GM19468 (cell line): ENCODE data around the gene ICA1L.
A peak's percentile ranks its signal among the peaks of the same experiment; 100 is the strongest.

Experiments
- ATAC-seq: cut with Tn5 transposase; IDR thresholded peaks from one replicate; pipeline ENCODE4 v1.9.1; 2021; ENCODE audit warnings: mild to moderate bottlenecking, moderate library complexity, moderate number of reproducible peaks; ENCODE audit not compliant: unreplicated experiment; ENCODE audit errors: extremely low read depth

Gene ICA1L

DNA sequence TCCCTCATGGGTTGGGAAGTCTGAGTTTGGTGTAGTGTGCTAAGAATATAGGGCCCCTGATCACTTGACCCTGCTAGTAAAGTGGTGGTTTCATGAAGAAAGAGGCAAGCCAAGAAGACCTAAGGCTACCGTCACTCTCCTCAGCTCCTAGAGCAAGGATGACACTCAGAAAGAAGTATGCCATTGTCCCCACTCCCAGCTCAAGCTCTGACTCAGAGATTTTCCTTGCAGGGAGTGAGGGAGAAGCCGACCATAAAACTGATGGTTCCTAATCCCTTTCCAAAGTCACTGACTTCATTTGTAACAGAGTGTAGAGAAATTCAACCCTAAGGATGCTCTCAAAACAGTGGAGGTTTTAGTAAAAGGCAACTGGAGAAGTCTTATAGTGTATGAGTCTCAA, 80.9 kb downstream of the ICA1L start:
- no peak for ATAC-seq

DNA sequence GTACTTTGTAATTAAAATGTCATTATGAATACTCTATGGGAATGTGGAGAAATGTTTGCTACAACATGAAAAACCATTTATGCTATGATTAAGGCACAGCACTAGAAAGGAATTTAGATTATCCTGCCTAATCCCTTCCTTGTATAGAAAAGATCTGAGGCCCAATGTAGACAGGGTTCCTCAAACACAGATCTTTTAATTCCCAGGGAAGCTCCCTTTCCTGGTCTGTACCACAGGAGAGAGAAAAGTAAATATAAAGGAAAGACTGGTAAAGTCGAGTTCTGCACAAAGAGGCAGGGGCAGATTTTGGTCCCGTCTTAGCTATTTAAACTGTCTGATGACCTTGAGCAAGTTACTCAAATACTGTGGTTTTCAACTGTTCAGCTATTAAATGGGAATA, 84.7 kb downstream of the ICA1L start:
- ATAC-seq: no peak

DNA sequence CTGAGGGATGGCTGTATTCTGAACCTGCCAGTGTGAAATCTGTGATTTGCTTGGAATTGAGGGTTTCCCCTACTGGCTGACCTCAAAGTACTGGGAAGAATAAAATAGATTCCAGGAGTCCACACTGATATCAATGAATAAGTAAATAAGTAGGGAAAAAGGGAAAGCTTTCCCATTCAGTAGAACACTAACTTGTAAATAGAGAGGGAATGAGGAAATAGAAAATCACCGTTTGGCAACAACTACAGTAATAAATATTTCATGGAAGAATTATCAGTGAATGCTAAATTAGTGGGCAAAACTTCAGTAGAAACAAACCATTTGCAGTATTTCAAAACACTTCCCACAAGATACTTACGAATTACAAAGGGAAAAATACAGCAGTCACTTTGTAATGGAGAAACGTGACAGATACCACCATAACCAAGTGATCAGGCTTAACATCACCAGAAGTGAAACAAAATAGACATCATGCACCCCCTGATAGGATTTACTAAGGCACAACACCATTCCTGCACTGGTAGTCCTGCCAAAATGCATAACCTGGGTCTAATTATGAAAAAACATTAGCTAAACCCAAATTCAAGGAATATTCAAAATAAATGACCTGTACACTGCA, 88.5 kb downstream of the ICA1L start:
- ATAC-seq: no peak

DNA sequence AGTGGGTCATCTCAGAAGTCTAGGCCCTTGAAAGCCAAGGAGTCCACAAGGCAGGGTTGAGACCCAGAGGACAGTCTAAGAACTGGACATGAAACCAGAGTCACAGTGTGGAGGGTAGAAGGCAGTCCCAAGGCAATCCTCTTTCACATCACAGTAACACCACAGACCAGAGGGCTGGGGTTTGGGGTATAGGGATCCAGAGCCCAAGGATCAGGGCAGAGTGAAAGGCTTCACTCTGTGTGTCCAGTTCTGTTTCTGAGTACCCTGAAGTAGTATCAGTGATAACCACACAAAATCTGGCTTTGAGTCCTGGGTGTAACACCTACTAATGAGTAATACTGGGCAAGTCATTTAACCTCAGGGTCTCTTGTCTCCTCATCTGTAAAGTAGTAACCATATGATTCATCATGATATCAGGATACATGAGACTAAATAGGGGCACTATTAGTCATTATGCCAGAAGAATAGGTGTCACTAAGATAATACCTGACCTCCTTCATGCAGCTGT, 91.0 kb downstream of the ICA1L start:
- peak; percentile 90 for ATAC-seq

DNA sequence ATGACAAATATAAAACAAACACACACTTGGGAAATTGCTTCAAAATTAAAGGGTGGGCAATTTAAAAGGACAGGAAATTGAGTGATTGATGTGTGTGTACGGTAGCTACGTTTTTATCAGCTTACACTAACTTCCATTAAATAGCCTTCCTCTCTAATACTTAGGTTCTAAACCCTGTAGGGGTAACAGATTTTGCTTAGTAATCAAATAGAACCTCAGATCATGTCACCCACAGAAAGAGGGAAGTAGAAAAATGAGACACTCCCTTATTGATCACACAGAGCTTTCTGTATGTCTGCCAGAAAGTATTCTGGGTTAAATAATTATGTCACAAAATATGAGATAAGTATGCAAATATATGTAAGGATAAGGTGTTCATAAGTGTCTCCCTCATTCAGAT, 93.3 kb downstream of the ICA1L start:
- no peak for ATAC-seq

DNA sequence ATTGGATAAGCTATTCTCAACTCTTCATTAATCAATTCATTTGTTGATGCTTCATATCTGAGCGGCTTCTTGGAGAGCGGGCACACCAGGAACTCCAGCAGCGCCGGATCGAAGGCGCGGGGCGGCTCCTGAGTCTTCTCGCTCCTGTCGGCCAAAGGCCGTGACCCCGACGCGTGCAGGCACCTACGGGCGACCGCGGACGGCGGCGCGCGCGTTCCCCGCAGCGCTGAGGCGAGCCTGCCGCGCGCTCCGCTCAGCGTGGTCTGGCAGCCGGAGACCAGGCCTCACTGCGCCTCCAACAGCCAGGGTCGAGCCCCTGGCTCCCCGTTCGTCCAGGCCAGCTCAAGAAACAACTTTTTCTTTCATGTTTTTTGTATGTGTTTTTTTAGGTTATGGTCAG, 97.5 kb downstream of the ICA1L start:
- no peak for ATAC-seq

DNA sequence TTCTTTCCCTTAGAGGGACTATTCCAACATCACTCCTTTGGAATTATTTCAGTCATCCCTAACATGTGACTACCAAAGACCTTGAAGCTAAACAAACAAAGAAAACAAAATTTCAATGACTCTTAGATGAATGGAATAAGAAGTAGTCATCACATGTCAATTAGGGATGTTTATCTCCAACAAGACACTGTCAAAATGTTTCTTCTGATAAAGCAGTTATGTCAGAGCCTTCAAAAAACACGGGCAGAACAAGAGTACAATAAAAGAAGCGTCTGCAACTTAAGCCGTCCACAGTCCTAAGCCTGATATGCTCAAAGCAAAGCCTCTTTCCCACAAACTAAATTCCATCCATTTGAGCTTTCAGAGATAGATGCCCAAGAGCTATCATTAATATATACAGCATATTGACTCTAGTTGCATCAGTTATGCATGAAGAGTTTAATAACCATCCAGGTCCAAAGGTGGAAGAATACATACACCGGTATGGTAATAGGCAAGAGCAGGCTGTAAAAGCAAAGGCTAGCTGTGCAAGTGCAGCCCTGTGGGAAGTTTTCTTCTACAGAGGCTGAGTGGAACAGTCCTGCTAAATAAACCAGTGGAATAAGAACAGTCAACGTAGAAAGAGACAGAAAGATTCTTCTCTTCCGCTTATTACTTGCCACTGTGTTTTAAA, 98.1 kb downstream of the ICA1L start:
- no peak for ATAC-seq

DNA sequence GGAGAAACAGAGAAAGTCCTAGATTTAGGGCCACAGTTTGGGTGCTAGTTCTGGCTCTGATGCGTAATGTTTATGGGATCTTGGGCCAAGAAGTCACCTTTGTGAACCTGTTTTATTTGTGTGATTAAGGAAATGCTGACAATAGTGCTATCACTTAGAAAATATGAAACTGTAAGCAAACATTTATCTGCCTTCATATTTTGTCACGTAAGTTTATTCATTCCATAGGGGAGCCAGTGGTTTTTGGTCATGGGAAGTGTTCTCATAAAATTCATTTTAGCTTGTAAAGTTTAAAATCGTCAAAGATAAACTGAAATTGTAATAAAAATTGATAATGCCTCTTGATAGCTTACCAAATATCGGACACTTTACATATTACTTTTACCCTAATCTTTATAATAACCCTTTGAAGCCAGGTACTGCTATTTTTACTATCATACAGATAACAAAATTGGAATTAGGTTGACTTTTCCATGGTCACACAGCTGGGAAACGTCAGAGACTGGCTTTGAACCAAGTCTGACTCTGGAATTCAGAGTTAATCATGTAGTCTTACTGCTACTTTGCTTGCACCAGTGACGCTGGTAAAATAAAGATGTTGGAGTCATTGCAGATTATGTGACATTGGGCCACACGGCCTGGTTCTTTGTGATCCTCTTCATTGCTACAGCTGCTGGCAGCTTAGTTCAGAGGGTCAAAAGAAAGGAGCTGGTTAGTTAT, 99.7 kb downstream of the ICA1L start:
- no peak for ATAC-seq

DNA sequence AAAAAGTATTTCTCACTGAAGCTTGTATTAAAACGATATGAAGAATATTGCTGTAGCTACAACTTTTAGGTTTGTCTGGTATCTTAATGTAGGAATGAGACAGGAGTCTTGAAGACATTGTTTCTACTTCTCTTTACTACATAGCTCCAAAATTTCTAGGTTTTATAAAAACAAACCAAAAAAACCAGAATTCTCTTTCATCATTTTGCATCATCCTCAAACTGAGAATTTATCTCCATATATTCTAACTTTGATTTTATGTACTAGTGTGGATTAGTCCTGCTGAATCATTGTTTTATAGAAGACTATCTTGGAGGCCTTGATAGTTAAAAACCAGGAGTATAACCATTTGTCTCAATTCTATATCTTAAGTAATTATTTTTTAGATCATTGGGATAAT, 100.2 kb downstream of the ICA1L start:
- ATAC-seq: no peak

DNA sequence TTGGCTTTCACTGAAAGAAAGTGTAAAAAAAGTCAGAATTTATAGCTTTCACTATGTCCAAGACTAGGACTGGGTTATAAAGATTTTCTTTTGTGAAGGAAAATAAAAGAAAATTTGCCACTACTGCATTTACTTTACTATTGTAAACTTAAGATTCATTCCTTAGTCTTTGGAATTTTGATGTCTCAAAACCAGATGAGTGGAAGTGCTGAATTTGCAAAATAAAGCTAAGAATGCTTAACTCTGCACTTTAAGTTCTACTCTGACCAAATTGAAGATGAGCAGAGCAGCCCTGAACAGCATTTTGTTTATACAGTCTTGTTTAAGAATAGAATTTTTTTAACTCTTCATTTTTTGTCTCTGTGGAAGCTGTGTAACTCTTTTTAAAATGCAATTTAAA, 102.4 kb downstream of the ICA1L start:
- ATAC-seq: no peak

DNA sequence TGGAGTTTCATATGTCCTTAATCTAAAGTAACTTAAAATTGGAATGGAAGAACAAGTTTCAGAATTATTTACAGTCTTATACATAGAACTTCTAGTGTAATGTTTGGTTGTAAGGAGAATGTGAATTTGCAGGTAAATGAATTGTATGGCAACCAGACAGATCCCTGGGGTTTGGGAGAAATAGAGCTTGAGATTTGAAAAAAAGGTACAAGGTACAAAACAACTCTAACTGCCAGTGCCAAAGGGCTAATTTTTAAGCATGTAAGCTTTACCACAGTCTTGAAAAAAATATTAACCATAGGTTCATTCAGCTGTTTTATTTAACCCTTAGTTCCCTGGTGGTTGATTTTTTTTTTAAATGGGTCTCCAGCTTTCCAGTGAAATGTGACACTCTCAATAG, 103.3 kb downstream of the ICA1L start:
- no peak for ATAC-seq

DNA sequence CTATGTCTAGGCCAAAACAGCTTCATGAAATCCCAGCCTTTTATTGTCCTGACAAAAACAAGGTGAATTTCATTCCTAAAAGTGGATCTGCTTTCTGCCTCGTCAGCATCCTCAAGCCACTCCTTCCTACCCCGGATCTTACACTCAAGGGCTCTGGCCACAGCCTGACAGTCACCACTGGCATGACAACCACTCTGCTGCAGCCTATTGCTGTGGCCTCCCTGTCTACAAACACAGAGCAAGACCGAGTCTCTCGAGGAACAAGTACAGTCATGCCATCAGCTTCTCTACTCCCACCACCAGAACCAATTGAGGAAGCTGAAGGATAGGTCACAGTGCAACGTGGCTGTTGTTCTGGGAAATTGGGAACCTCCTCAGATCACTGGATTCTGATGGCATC, 106.1 kb downstream of the ICA1L start:
- no peak for ATAC-seq

DNA sequence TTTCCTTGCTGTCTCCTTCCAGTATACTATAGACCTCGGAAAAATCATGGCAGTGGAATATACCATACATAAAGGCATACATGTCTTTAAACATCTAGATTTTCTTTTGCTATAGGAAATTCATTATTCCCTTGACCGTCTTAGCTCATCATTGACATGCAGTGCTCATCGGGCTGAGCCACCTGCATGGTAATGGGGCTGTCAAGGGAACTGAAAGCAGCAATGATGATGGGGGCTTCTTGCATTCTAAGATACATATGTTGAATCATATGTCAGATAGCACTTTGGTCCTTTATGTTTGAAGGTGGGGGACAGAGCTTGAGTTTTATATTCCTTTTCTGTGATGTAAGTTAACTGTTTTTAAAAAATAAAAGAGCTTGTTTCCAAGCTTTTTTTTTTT, 106.6 kb downstream of the ICA1L start:
- no peak for ATAC-seq

DNA sequence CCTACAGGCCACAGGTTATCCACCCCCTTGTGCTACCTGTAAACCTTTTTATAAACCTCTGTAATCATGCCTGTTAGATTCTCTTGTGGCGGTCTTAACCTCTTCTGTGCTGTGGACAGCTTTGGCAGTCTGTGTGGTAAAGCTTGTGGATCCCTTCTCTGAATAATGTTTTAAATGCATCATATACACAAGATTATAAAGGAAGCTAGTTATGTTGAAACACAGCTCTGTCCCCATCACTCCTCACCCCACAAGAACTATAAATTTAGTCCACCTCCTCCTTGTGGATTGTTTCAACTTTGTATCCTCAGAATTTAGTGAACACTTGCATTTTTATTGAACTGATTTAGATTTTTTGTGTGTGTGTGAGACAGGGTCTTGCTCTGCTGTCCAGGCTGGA, 107.7 kb downstream of the ICA1L start:
- ATAC-seq: no peak

DNA sequence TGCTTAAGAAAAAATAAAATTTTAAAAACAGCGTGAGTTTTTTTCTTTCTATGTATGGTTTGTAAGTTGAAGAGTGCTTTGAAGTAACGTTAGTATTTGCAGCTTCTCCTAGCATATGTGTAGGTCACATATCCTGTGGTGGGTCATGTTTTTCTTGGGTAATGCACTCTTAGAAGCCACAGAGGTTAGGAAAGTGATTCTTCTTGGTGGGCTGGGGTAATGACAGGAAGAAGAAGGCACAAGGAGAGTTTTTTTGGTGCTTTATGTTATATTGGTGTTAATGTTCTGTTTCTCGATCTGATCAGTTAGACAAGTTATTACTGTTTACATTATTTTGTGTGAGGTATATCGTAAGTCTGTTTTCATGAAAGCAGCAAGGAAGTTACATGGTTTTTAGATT, 109.0 kb downstream of the ICA1L start:
- ATAC-seq: no peak

DNA sequence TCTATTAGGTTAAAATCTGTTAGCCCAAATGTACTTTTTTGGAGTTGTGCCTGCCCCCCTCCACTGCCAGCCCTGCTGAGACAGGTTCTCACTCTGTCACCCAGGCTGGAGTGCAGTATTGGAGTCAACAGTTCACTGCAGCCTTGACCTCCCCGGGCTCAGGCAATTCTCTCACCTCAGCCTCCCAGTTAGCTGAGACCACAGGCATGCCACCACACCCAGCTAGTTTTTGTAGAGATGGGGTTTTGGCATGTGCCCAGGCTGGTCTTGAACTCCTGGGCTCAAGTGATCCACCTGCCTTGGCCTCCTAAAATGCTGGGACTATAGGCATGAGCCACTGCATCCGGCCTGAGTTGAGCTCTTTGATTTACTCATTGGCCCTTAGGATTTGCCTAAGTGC, 110.7 kb downstream of the ICA1L start:
- ATAC-seq: no peak

DNA sequence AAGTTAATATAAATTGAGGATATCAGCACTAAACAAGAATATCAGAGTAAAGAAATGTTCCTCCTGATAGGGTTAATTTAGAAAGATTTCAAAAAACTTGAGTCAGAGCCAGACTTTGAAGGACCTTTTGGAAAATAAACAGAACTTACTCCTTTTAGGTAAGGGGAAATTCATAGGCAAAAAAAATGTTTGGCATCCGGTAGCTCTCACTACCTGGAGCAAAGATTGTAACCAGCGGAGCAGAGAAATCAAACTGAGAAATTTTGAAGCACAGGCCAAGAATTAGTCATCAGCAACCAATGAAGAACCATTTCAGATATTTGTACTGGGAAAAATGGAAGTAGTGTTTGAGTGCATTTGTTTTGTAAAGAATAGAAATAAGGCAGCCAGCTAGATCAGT, 113.0 kb downstream of the ICA1L start:
- ATAC-seq: no peak

DNA sequence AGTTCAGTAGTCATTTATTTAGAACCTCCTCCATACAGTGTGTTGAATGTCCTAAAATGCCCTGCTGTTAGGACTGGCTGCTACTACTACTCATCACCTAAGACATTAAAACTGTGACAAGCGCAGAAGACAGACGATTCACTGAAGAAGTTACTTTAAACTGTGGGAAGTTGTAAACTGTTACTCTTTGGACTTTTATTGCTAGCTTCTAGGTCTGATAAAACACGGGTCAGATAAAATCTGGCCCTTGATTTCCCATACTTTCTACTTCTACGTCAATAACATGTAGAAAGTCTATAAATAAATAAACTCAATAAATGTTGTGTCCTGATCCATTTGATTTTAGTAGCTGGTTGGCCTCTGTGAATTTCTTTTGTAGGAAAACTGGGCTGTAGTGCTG, 113.4 kb downstream of the ICA1L start:
- no peak for ATAC-seq

DNA sequence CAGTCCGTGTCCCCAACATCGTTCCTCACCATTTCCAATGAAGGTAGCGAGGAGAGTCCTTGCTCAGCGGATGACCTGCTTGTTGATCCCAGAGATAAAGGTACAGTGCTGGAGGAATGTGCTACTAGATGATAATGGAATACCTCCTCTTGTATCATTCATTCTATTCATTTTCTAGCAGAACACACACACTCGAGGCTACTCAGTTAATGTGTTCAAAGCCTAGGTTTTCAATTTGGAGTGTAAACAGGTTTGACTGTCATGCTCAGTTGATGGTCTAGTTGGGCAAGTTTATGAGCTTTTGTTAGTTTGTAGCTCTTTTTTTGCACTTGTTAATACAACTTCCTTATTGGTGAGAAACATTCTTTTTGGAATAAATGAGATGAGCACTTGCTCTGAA, 114.2 kb downstream of the ICA1L start:
- no peak for ATAC-seq

DNA sequence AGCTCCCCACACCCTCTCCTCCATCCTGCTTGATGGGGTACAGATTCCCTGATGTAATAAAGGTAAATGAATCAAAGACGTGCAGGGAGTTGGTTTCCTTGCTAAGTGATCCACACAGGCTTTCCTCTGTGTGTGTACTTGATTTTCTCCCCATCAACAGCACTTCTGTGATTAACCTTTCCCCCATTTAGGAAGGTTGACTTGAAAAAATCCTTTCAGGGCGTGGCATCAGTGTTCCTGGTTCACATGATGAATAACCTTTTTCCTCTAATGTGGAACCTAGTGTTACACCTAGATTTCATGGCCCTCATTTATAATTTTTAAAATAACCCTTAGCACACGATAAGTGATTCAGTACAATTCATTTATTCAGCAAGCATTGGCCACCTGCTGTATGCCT, 115.0 kb downstream of the ICA1L start:
- no peak for ATAC-seq

DNA sequence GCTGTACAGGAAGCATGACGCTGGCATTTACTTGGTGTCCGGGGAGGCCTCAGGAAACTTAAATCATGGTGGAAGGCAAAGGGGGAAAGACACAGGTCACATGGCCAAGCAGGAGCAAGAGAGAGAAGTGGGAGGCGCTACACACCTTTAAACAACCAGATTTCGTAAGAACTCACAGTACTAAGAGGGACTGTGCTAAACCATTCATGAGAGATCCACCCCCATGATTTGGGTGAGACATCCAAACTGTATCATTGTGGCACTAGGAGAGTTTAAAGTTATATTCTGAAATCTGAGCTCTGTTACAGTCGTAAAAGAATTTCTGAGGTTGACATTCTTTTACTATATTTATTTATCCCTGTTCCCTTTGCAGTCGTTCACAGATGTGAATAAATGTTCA, 116.6 kb downstream of the ICA1L start:
- no peak for ATAC-seq

DNA sequence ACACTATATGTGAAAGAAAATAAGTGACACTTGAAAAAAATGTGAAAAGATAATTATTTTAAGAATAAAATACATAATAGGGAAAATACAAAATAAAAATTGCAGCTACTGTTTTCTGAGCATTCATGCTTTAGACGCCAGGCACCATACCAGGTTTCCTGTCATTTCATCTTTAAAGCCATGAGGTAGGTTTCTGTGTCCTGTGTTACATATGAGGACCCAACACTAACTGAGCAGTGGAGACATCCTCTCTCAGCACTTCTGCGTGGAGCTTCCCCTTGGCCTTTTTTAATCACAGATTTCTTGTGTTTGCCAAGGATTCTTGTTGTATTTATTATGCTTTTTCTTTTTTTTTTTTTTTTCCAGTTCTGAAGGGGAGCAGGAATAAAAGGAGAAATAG, 119.5 kb downstream of the ICA1L start:
- no peak for ATAC-seq
